Amniotic epithelial cell (primary cell): ENCODE results near the gene FCRLB.
"Not testable (repeated sequence)": the region's sequence is repeated elsewhere in the genome, so short reads cannot be mapped to it uniquely, and the experiment has no call there.

Source experiments
- DNase-seq: peaks from one replicate; pipeline ENCODE4 v3.0.0-alpha.2; 2010; ENCODE audit warnings: low read depth

Gene FCRLB

GRCh38 chr1:161719325-161719611 is 2.1 kb upstream of the FCRLB start:
- no peak for DNase-seq

- no peak for DNase-seq
Observed at GRCh38 chr1:161720422-161720821, 922 bp upstream of the FCRLB start.

- peak; percentile 94 for DNase-seq
Observed at GRCh38 chr1:161721738-161722343, 497 bp downstream of the FCRLB start.

GRCh38 chr1:161722406-161722805 is 1.1 kb downstream of the FCRLB start:
- no peak for DNase-seq

GRCh38 chr1:161723459-161724141 is 2.3 kb downstream of the FCRLB start:
- no peak for DNase-seq

GRCh38 chr1:161725258-161725907 is 4.0 kb downstream of the FCRLB start:
- not testable (repeated sequence) for DNase-seq

- DNase-seq: peak; percentile 30
Observed at GRCh38 chr1:161725908-161726472, 4.6 kb downstream of the FCRLB start.

- DNase-seq: peak; percentile 83
Observed at GRCh38 chr1:161726473-161727255, 5.3 kb downstream of the FCRLB start.

- DNase-seq: peak; percentile 95
Observed at GRCh38 chr1:161727256-161727924, 6.0 kb downstream of the FCRLB start.

- DNase-seq: no peak
Observed at GRCh38 chr1:161728376-161729226, 7.3 kb downstream of the FCRLB start.

GRCh38 chr1:161730050-161730564 is 8.8 kb downstream of the FCRLB start:
- DNase-seq: peak; percentile 54

- DNase-seq: no peak
Observed at GRCh38 chr1:161731241-161731640, 9.9 kb downstream of the FCRLB start.

GRCh38 chr1:161731981-161732718 is 10.8 kb downstream of the FCRLB start:
- no peak for DNase-seq

GRCh38 chr1:161733526-161733925 is 12.2 kb downstream of the FCRLB start:
- peak; percentile 95 for DNase-seq

GRCh38 chr1:161735837-161736236 is 14.5 kb downstream of the FCRLB start:
- no peak for DNase-seq

- no peak for DNase-seq
Observed at GRCh38 chr1:161736335-161736969, 15.1 kb downstream of the FCRLB start.

- no peak for DNase-seq
Observed at GRCh38 chr1:161737625-161738024, 16.3 kb downstream of the FCRLB start.

- peak; percentile 84 for DNase-seq
Observed at GRCh38 chr1:161738627-161739287, 17.4 kb downstream of the FCRLB start.
